Colonic mucosa (tissue), 4 donors: ENCODE measurements around the gene PIAS2. TPM values are rescaled to one million over a fixed set of nuclear protein-coding genes. Genes with fewer than 3 reads are reported as not detected.

Experiments
- DNase-seq: peaks from one replicate; pipeline ENCODE4 v3.0.0-alpha.2; 2020
- H3K27ac ChIP-seq: fragments of 200-600 bp; one replicate; pipeline ENCODE4 v1.8.0; 2021
- H3K27me3 ChIP-seq: fragments of 200-600 bp; one replicate; pipeline ENCODE4 v1.8.0; 2021
- H3K36me3 ChIP-seq: fragments of 200-600 bp; one replicate; pipeline ENCODE4 v1.8.0; 2021
- H3K4me1 ChIP-seq: fragments of 200-600 bp; one replicate; pipeline ENCODE4 v1.8.0; 2021; ENCODE audit warnings: mild to moderate bottlenecking
- H3K4me3 ChIP-seq: fragments of 200-600 bp; one replicate; pipeline ENCODE4 v1.8.0; 2021
- H3K9ac ChIP-seq, 2 donors: one replicate each; pipeline ENCODE4 v1.7.0; 2013; ENCODE audit warnings: control low read depth in 2 of 2, low read depth in 2 of 2, low read length in 2 of 2
- H3K9me3 ChIP-seq: fragments of 200-600 bp; one replicate; pipeline ENCODE4 v1.8.0; 2021
- CTCF ChIP-seq: fragments of 200-600 bp; IDR thresholded peaks from one replicate; pipeline ENCODE4 v1.8.0; 2022; ENCODE audit warnings: antibody characterized with exemption, mild to moderate bottlenecking
- intact Hi-C: fragments of 100-400 bp; cut with DNase I; formaldehyde crosslinking; loops from one replicate; pipeline ENCODE4 v1.14.1; 2022
- total RNA-seq, 2 donors: library from RNA; stranded (reverse); fragmentation: NEBNext Ultra II Directional in 1 of 2; extraction: Animal tissue kit (Norgen Biotek cat#: 25700) in 1 of 2; gene quantifications; one replicate each; pipeline ENCODE4 v1.2.1, GENCODE V29; 2021
- donor health status: healthy.
- donor health status: DM: no; HTN: no; CAD: no.
- donor health status: DM: no; HTN: no; CAD: no.

PIAS2 gene
- total RNA-seq, 2 donors from 2014 or later = 29.0 to 42.0 TPM

DNA sequence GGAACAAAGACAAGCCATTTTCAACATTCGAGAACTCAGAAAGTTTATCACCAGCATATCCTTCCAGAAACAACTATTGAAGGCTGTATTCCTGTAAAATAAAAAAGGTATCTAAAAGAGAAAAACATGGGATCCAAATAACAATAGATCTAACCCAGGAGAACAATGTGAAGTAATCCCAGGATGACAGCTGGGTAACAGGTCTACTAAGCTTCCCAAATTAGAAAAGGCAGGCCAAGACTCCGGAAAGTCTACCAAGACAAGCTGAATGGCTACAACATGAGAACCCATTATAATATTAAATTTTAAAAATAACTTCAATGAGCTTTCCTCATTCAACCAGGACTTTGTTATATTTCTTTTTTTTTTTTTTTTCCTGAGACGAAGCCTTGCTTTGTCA is 6.5 kb downstream of the PIAS2 start:
- Histone ChIP-seq H3K36me3 (no peaks in the 10 kb centered on the region), H3K9me3 (no peaks in the 10 kb centered on the region), H3K9ac (no peak overlapping the region), H3K27ac (no peak overlapping the region), H3K4me3 (no peak overlapping the region), H3K4me1 (no peaks in the 10 kb centered on the region), H3K27me3 (no peaks in the 10 kb centered on the region)
- no peak for TF ChIP-seq CTCF
- DNase-seq = no peak
- intact Hi-C loops = no loop called here

DNA sequence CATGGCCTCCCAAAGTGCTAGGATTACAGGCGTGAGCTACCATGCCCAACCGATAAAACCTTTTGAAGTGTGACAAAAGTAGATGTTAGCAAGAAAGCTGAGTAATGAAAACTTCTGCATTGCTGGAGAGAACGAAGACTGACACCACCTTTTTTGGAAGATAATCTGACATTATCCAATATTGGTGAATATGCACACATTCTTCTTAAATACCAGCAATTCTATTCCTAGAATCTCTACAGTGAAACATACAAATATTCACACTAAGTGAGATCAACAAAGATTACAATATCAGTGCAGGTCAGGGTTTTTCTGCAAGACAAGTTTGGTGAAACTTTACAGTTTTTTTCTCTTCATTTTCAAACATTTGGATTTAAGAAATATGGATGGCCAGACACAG is 7.8 kb downstream of the PIAS2 start:
- H3K9ac ChIP-seq = no peak overlapping the region
- intact Hi-C loops = no loop called here
- no peak overlapping the region for H3K27ac ChIP-seq
- DNase-seq = no peak
- no peaks in the 10 kb centered on the region for H3K27me3 ChIP-seq
- H3K4me3 ChIP-seq = no peak overlapping the region
- no peaks in the 10 kb centered on the region for H3K4me1 ChIP-seq
- H3K9me3 ChIP-seq = no peaks in the 10 kb centered on the region
- H3K36me3 ChIP-seq = no peaks in the 10 kb centered on the region
- no peak for TF ChIP-seq CTCF

DNA sequence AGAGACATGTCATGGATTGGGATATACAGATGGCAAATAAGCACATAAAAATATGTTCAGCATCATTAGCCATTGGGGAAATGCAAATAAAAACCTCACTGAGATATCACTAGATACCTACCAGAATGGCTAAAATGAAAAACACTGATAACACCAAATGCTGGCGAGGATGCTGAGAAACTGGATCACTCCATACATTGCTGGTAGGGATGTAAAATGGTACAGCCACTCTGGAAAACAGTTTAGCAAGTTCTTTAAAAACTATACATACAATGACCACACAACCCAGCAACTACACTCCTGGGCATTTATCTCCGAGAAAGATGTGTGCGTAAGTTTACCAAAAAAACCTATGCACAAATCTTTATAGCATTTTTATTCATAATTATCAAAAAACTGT is 13.9 kb downstream of the PIAS2 start:
- no peak for DNase-seq
- Histone ChIP-seq H3K36me3 (no peaks in the 10 kb centered on the region), H3K9ac (no peak overlapping the region), H3K27me3 (no peaks in the 10 kb centered on the region), H3K27ac (no peak overlapping the region), H3K9me3 (no peaks in the 10 kb centered on the region), H3K4me3 (no peak overlapping the region), H3K4me1 (no peaks in the 10 kb centered on the region)
- intact Hi-C loops = no loop called here
- no peak for TF ChIP-seq CTCF

DNA sequence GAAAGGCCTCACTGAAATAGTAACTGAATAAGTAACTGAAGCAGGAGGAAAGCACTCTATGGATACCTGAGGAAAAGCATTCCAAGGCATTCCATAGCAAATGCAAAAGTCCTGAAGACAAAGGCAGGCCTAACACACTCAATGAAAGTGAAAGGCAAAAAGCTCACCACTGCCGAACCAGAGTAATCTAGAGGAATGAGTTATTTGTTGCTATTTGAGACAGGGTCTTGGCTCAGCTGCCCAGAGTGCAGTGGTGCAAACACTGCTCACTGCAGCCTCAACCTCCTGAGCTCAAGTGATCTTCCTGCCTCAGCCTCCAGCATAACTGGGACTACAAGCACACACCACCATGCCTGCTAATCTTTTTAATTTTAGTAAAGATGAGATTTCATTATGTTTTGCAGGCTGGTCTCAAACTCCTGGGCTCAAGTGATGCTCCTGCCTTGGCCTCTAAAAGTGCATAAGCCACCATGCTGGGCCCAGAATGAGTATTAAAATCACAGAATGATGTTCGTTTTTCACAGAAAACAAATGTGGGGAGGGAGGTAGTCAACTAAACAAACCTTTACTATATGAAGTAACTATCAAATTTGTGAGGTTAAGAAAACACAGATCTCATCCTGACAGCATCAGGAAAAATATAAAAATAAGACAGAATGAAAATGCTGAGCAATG is 17.9 kb downstream of the PIAS2 start:
- no peak for DNase-seq
- Histone ChIP-seq H3K9ac (no peak overlapping the region), H3K27ac (no peak overlapping the region), H3K4me3 (no peak overlapping the region), H3K4me1 (no peaks in the 10 kb centered on the region), H3K9me3 (no peaks in the 10 kb centered on the region), H3K27me3 (no peaks in the 10 kb centered on the region), H3K36me3 (no peaks in the 10 kb centered on the region)
- TF ChIP-seq CTCF = no peak
- intact Hi-C loops = no loop called here

GRCh38 chr18:46894124-46894523 is 23.2 kb downstream of the PIAS2 start:
- intact Hi-C loops = no loop called here
- Histone ChIP-seq H3K27me3 (no peaks in the 10 kb centered on the region), H3K36me3 (no peaks in the 10 kb centered on the region), H3K27ac (no peak overlapping the region), H3K9ac (no peak overlapping the region), H3K4me3 (no peak overlapping the region), H3K9me3 (no peaks in the 10 kb centered on the region), H3K4me1 (no peaks in the 10 kb centered on the region)
- no peak for DNase-seq
- TF ChIP-seq CTCF = no peak
